Lung (tissue), 12 donors: ENCODE measurements around the gene TFF2. TPM values are rescaled to one million over a fixed set of nuclear protein-coding genes. Genes with fewer than 3 reads are reported as not detected.

Experiments
- ATAC-seq: fragments of 200-7000 bp; cut with Tn5 transposase; one replicate; pipeline ENCODE4 v1.9.1; 2020; ENCODE audit warnings: moderate number of reproducible peaks; ENCODE audit not compliant: insufficient read depth, low FRiP score
- DNase-seq, 3 donors: peaks; one replicate each; pipeline ENCODE4 v3.0.0-alpha.2; 2013 to 2017
- H3K27ac ChIP-seq, 2 donors: one replicate each; pipeline ENCODE4 v1.5.1; 2013; ENCODE audit warnings: mild to moderate bottlenecking in 2 of 2, moderate library complexity in 2 of 2, control low read depth in 1 of 2, inconsistent platforms in 1 of 2, low read depth in 1 of 2, low read length in 1 of 2
- H3K27me3 ChIP-seq, 3 donors: one replicate each; pipeline ENCODE4 v1.5.1; 2013; ENCODE audit warnings: low read length in 2 of 3; ENCODE audit not compliant: control insufficient read depth in 3 of 3, insufficient read depth in 3 of 3
- H3K36me3 ChIP-seq, 4 donors: one replicate each; pipeline ENCODE4 v1.5.1; 2013; ENCODE audit warnings: low read length in 4 of 4, mild to moderate bottlenecking in 1 of 4, moderate library complexity in 1 of 4; ENCODE audit not compliant: control insufficient read depth in 4 of 4, insufficient read depth in 4 of 4
- H3K4me1 ChIP-seq, 5 donors: one replicate each; pipeline ENCODE4 v1.5.1; 2013; ENCODE audit warnings: low read length in 5 of 5, mild to moderate bottlenecking in 2 of 5, moderate library complexity in 1 of 5; ENCODE audit not compliant: control insufficient read depth in 5 of 5, insufficient read depth in 5 of 5
- H3K4me3 ChIP-seq: one replicate; pipeline ENCODE4 v1.5.1; 2013; ENCODE audit warnings: mild to moderate bottlenecking, control low read depth, moderate library complexity
- H3K9ac ChIP-seq, 2 donors: one replicate each; pipeline ENCODE4 v1.5.1; 2013; ENCODE audit warnings: low read length in 2 of 2, control low read depth in 1 of 2; ENCODE audit not compliant: insufficient read depth in 1 of 2
- H3K9me3 ChIP-seq, 4 donors: one replicate each; pipeline ENCODE4 v1.5.1; 2013; ENCODE audit warnings: low read length in 3 of 4, mild to moderate bottlenecking in 1 of 4, moderate library complexity in 1 of 4; ENCODE audit not compliant: control insufficient read depth in 4 of 4, insufficient read depth in 3 of 4
- WGBS, 2 donors: extraction: QIAGEN DNeasy Blood & Tissue Kit; methylation state at CpG; one replicate each; pipeline ENCODE4 v1.1.7; 2013; 5-methylcytosine and 5-hydroxymethylcytosine counted together
- polyA plus RNA-seq, 2 donors: library from polyadenylated mRNA; stranded (reverse); fragments of 200-250 nt; gene quantifications; one replicate each; pipeline ENCODE4 v1.2.1, GENCODE V29; 2013
- total RNA-seq, 2 donors: library from RNA; depleted of rRNA in 1 of 2; stranded (reverse); fragments of >200 nt in 1 of 2; gene quantifications; one replicate each; pipeline ENCODE4 v1.2.1, GENCODE V29; 2014 to 2021
- TF ChIP-seq, protein P1 (sequence below): IDR thresholded peaks from 2 replicates; pipeline ENCODE4 v1.5.1; 2012; ENCODE audit warnings: mild to moderate bottlenecking; ENCODE audit errors: control extremely low read depth, extremely low read depth
- donor health status: control.
- donor health status: control.
- donor health status: Bipolar disorder and iron deficiency.
- donor health status: healthy.
- donor health status: DM: yes; HTN: yes; CAD: no.

TFF2 gene
- total and polyA plus RNA-seq, 4 donors: not detected

GRCh38 chr21:42304556-42305454 lies 46.0 kb downstream of the TFF2 start:
- WGBS, 2 donors: 76 to 83% methylated on average over 22 of the region's 22 CpGs
- TF ChIP-seq, protein P1, sequence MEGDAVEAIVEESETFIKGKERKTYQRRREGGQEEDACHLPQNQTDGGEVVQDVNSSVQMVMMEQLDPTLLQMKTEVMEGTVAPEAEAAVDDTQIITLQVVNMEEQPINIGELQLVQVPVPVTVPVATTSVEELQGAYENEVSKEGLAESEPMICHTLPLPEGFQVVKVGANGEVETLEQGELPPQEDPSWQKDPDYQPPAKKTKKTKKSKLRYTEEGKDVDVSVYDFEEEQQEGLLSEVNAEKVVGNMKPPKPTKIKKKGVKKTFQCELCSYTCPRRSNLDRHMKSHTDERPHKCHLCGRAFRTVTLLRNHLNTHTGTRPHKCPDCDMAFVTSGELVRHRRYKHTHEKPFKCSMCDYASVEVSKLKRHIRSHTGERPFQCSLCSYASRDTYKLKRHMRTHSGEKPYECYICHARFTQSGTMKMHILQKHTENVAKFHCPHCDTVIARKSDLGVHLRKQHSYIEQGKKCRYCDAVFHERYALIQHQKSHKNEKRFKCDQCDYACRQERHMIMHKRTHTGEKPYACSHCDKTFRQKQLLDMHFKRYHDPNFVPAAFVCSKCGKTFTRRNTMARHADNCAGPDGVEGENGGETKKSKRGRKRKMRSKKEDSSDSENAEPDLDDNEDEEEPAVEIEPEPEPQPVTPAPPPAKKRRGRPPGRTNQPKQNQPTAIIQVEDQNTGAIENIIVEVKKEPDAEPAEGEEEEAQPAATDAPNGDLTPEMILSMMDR: no peak

DNA sequence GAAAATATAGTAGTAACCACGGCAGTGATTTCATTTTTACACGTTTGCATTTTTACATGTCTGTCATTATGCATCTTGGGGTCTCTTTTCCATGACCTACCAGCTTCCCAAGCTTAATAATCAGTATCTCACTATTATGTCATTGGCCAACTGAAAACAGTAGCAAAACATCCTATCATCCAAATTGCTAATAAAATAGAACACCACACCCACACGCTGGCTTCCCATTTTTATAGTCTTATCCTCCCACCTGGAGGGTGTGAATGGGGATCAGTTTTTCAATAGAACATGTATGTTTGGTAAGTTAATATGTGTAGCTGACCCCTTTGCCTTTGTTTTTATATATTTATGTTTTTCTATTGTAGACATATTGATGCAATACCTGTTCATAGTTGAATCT lies 47.4 kb downstream of the TFF2 start:
- no peak overlapping the region for H3K9ac ChIP-seq
- H3K9me3 ChIP-seq: no peaks in the 10 kb centered on the region
- peaks cover 0 to 15% (median 7%) of the 10 kb centered on the region in 5 donors for H3K4me1 ChIP-seq
- H3K27me3 ChIP-seq: peaks cover 0 to 4% (median 0%) of the 10 kb centered on the region in 3 donors
- ATAC-seq (no peak), DNase-seq (no peak)
- H3K4me3 ChIP-seq: no peak overlapping the region
- TF ChIP-seq, protein P1: no peak
- H3K27ac ChIP-seq: no peak overlapping the region
- WGBS, 2 donors: 66 to 75% methylated on average over 3 of the region's 3 CpGs
- no peaks in the 10 kb centered on the region for H3K36me3 ChIP-seq

More at GRCh38 chr21:42304556-42305454, 46.0 kb downstream of the TFF2 start:
- Histone ChIP-seq H3K27ac (no peak overlapping the region), H3K27me3 (peaks cover 0 to 4% (median 0%) of the 10 kb centered on the region in 3 donors), H3K36me3 (no peaks in the 10 kb centered on the region), H3K9ac (no peak overlapping the region), H3K9me3 (no peaks in the 10 kb centered on the region), H3K4me1 (peaks cover 0 to 10% (median 8%) of the 10 kb centered on the region in 5 donors), H3K4me3 (no peak overlapping the region)
- ATAC-seq (no peak), DNase-seq (no peak)

- peaks cover 0 to 4% (median 0%) of the 10 kb centered on the region in 3 donors for H3K27me3 ChIP-seq
- ATAC-seq (no peak), DNase-seq (no peak)
- TF ChIP-seq, protein P1: no peak
- H3K27ac ChIP-seq: no peak overlapping the region
- no peaks in the 10 kb centered on the region for H3K36me3 ChIP-seq
- H3K4me1 ChIP-seq: peaks cover 0 to 15% (median 7%) of the 10 kb centered on the region in 5 donors
- WGBS, 2 donors: 59 to 78% methylated on average over 7 of the region's 7 CpGs
- H3K4me3 ChIP-seq: no peak overlapping the region
- no peaks in the 10 kb centered on the region for H3K9me3 ChIP-seq
- no peak overlapping the region for H3K9ac ChIP-seq
Measured at GRCh38 chr21:42302794-42303193, 48.0 kb downstream of the TFF2 start.
